ENCODE results near the gene MCF2L2. TPM values are rescaled to one million over a fixed set of nuclear protein-coding genes. Genes with fewer than 3 reads are reported as not detected.

Gene MCF2L2
- total and polyA plus RNA-seq, 9 of the 15 experiments (the other 6 are each of a cell fraction or from before 2014, with no cell fraction given), result 0.56 to 4.2 (median 3.0) TPM

DNA sequence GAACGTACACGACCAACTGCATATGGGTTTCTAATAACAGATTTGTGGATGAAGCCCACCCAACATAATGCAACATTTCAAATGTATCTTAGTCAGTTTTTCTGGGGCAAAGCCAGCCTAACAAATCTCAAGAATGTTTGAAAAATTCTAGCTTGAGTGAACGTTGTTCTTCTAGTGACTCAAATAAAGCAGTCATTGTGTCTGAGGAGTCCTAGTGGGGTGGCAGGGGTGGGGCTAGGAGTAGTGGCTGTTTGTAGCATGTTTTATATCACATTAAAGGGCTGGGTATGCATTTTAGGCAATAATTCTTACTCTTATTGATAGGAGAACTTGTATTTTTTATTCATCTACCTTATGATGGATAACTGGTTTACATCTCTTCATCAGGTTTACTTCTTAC is 169.3 kb downstream of the MCF2L2 start:
- no peak for ATAC-seq
- peaks cover 29% of the 10 kb centered on the region; the same call in 2 of the 3 replicates for H3K36me3 ChIP-seq (ENCODE audit: control insufficient read depth, insufficient read depth, low read length)
- intact Hi-C loops (cut with micrococcal nuclease), result loop anchor here (10.0 kb wide), 1 partner anchor 96 kb away; no protein-coding TSS in a partner anchor
- H3K4me3 ChIP-seq, result no peak overlapping the region
- peaks cover 6 to 22% of the 10 kb centered on the region in 2 experiments for H3K4me1 ChIP-seq (replicated peaks in 1 of 2; ENCODE audit: control insufficient read depth in 2 of 2, insufficient read depth in 2 of 2, low read length in 2 of 2)
- in situ Hi-C loops (cut with MboI), result no loop called here
- DNase-seq (ENCODE audit: extremely low read depth in 1 of 4, low spot score in 3 of 4), result no peak
- H3K4me2 ChIP-seq (ENCODE audit: insufficient read depth, low read length), result no peak overlapping the region
- H3K9me1 ChIP-seq (ENCODE audit: control insufficient read depth, insufficient read depth, low read length), result no peaks in the 10 kb centered on the region
- POLR2A ChIA-PET, result interaction anchor here (1.2 to 2.1 kb wide), 2 partner anchors 13 to 16 kb away, joined by 3 to 7 read pairs; no protein-coding TSS in a partner anchor
- peaks cover 76% of the 10 kb centered on the region for H3K79me2 ChIP-seq (ENCODE audit: control insufficient read depth, insufficient read depth, low read length)
- no peak overlapping the region for H3K9ac ChIP-seq (ENCODE audit: insufficient read depth in 1 of 2, low read depth in 2 of 2, low read length in 2 of 2)
- TF ChIP-seq, protein P1, sequence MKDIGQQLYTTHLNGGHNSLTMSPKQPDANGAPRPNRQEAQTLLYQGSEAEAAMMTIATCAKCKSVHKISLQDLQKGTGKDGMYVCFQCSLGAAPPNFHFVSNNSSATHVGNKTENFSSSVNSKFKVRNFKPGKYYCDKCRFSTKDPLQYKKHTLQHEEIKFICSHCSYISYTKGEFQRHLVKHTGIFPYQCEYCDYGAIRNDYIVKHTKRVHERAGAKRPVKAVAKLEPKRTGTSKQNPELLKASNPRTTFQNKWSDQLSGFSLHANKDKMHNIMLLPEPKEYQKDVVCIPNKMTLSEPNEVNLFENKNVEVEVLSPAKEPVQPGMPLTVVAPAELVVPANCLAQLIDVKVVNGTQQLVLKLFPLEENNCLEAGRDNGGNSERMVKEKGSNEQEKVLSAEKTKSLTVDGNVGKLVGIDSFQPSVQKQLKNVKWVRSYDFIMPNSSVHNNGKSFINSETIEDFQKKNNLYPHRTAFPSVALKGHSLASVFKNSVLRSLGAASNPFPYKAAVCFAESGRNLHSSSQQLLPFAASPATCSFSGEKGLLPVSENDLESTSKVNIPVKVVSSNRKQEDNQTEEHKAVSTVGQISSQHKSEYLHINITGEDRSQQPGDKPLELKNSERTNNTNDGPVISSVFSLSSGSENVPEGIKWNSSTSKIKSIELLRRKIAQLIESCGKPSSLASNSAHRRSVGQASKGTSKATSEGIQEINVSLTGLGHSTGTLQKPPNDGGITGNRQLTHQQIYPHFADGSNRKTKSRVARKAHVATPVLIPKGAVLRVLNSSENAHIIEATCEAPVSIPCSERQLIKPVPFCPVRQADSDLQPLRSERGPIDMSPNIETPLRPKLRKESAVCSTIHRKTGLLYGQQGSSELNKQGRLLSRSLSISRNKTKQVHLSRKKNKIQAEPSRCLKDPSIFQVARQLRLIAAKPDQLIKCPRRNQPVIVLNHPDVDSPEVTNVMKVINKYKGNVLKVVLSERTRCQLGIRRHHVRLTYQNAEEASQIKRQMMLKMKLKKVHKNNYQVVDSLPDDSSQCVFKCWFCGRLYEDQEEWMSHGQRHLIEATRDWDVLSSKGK (CRISPR knock-in tag; IDR thresholded peaks at IDR 0.05), result no peak
- TF ChIP-seq, protein P2, sequence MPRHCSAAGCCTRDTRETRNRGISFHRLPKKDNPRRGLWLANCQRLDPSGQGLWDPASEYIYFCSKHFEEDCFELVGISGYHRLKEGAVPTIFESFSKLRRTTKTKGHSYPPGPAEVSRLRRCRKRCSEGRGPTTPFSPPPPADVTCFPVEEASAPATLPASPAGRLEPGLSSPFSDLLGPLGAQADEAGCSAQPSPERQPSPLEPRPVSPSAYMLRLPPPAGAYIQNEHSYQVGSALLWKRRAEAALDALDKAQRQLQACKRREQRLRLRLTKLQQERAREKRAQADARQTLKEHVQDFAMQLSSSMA (CRISPR knock-in tag; IDR thresholded peaks at IDR 0.05), result no peak
- no peaks in the 10 kb centered on the region for H3K9me3 ChIP-seq (replicated peaks; ENCODE audit: control insufficient read depth, insufficient read depth, low read depth, low read length)
- FAIRE-seq, result no peak
- 73% methylated on average over 3 of the region's 3 CpGs for WGBS (ENCODE audit: insufficient coverage, low coverage, missing lambda C conversion rate)
- H2AFZ ChIP-seq (ENCODE audit: low read depth, low read length), result no peak overlapping the region
- H4K20me1 ChIP-seq (replicated peaks; ENCODE audit: control insufficient read depth, insufficient read depth, low read length), result no peaks in the 10 kb centered on the region
- no peaks in the 10 kb centered on the region for H3K27me3 ChIP-seq (ENCODE audit: control insufficient read depth in 2 of 2, insufficient read depth in 2 of 2, low read length in 2 of 2)
- CTCF ChIA-PET (ENCODE audit: low intra/inter-chr PET ratio), result no interaction called here
- no peak overlapping the region for H3K27ac ChIP-seq (ENCODE audit: extremely low read depth, low read depth, low read length)
- BruUV-seq (replicated peaks), result no TSS peak
